GM18498 (cell line): ENCODE measurements around the gene GTF2IRD1.
"Not testable (repeated sequence)": the region's sequence is repeated elsewhere in the genome, so short reads cannot be mapped to it uniquely, and the experiment has no call there.

Experiments used
- ATAC-seq: cut with Tn5 transposase; IDR thresholded peaks from one replicate; pipeline ENCODE4 v1.9.1; 2021; ENCODE audit warnings: mild to moderate bottlenecking, moderate library complexity; ENCODE audit not compliant: unreplicated experiment

The GTF2IRD1 gene

GRCh38 chr7:74507538-74508319 is 54.0 kb downstream of the GTF2IRD1 start:
- ATAC-seq = no peak

DNA sequence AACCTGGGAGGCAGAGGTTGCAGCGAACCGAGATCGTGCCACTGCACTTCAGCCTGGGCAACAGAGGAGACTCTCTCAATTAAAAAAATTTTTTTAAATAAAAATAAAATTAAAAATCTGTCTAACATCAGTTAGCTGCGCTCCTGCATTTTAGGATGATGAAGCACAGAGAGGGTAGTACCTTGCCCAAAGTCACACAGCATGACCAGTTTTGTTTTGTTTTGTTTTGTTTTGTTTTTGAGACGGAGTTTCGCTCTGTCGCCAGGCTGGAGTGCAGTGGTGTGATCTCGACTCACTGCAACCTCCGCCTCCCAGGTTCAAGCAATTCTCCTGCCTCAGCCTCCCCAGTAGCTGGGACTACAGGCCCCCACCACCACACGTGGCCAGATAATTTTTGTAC is 55.7 kb downstream of the GTF2IRD1 start:
- not testable (repeated sequence) for ATAC-seq

DNA sequence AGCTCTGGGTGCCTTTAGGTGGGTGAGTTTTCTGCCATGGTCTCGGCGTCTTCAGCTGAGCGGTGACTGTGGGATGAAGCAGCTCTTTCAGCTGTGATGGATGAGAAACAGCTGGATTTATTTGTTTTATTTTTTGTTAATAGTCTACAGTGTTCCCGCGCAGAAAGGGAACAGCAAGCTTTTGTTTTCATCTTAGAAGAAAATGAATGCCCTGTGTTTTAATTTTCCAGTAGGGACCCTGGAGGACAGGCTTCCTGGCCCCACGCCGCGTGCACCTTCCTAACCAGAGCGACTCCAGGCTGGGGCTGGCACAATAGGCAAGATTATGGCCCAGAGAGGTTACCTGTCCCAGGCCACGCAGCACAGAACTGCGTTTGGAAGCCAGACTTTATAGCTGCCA is 57.6 kb downstream of the GTF2IRD1 start:
- ATAC-seq = no peak

DNA sequence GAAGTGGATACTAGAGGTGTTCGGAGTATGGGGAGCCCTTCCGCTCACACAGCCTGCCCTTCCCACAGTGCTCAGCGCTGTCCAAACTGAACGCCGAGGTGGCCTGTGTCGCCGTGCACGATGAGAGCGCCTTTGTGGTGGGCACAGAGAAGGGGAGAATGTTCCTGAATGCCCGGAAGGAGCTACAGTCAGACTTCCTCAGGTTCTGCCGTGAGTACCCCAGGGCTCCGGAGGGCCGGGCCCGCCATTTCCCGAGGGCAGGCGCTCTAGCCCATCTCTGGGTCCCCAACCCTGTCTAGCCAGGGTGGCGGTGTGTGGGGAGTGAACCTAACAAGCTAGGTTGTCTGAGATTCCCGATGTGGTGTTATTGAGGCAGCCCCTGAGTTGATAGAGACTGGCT is 59.1 kb downstream of the GTF2IRD1 start:
- no peak for ATAC-seq

DNA sequence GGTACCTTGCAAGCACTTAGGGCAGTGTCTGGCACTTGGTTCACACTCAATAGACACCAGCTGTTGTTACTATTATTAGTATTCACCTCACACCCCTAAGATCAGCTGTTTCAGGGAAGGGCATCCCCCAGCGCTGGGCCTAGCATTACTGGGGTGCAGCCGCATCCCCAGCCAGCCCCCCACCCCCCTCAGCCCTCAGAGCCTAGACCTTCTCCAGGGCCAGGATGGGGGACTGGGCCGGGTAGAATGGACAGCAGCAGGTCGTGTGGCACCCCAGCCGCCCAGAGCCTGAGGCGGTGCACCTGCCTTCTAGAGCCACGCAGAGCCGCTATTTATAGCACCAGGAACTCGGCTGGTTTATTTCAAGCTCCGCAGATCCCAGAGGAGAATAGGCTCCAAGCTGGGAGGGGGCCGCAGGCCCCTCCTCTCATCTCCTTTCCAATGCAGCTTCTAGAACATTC is 60.5 kb downstream of the GTF2IRD1 start:
- ATAC-seq = no peak

DNA sequence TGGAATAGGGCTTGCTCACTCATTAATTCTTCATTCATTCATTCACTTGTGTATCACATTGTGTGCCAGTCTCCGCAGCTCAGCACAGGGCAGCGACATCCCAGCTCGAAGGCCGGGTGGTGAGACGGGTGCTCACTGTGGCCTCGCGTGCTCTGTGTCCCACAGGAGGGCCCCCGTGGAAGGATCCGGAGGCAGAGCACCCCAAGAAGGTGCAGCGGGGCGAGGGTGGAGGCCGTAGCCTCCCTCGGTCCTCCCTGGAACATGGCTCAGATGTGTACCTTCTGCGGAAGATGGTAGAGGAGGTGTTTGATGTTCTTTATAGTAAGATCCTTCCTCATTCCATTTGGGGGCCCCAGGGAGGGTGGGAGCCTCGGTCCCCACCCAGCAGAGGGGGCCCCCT is 61.6 kb downstream of the GTF2IRD1 start:
- no peak for ATAC-seq

GRCh38 chr7:74516214-74516613 is 62.5 kb downstream of the GTF2IRD1 start:
- no peak for ATAC-seq

DNA sequence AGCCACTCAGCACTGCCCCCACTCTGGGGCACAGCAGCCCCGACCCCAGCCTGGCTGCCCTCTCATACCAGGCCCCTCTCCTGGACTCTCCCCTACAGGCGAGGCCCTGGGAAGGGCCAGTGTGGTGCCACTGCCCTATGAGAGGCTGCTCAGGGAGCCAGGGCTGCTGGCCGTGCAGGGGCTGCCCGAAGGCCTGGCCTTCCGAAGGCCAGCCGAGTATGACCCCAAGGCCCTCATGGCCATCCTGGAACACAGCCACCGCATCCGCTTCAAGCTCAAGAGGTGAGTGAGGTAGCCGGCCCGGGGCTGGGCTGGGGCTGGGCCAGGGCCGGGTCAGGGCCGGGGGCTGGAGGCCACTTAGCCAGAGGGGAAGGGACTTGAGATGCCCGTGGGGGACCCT is 64.3 kb downstream of the GTF2IRD1 start:
- ATAC-seq = no peak

- no peak for ATAC-seq
Observed at GRCh38 chr7:74518654-74519053, 64.9 kb downstream of the GTF2IRD1 start.

DNA sequence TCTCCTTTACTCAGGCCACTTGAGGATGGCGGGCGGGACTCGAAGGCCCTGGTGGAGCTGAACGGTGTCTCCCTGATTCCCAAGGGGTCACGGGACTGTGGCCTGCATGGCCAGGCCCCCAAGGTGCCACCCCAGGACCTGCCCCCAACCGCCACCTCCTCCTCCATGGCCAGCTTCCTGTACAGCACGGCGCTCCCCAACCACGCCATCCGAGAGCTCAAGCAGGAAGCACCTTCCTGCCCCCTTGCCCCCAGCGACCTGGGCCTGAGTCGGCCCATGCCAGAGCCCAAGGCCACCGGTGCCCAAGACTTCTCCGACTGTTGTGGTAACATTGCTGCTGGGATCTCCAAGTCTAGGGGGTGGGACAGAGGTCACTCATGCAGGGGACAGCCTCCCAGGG is 65.7 kb downstream of the GTF2IRD1 start:
- ATAC-seq = no peak

DNA sequence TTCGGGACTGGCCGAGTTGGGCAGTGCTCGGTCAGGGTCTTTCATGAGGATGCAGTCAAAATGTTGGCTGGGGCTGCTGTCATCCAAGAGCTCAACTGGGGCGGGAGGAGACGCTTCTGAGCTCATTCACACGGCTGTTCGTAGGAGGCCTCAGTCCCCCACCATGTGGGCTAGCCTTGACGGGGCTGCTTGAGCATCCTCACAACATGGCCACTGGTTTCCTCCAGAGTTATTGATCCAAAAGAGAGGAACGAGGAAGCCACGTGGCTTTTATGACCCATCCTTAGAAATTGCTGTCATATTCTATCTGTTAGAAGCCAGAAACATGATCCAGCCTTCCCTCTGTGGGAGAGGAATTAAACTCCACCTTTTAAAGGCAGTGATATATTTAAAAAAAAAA is 68.1 kb downstream of the GTF2IRD1 start:
- ATAC-seq = no peak

- ATAC-seq = no peak
Observed at GRCh38 chr7:74522281-74522905, 68.7 kb downstream of the GTF2IRD1 start.

GRCh38 chr7:74523015-74523414 is 69.3 kb downstream of the GTF2IRD1 start:
- no peak for ATAC-seq

GRCh38 chr7:74525140-74525539 is 71.4 kb downstream of the GTF2IRD1 start:
- no peak for ATAC-seq

DNA sequence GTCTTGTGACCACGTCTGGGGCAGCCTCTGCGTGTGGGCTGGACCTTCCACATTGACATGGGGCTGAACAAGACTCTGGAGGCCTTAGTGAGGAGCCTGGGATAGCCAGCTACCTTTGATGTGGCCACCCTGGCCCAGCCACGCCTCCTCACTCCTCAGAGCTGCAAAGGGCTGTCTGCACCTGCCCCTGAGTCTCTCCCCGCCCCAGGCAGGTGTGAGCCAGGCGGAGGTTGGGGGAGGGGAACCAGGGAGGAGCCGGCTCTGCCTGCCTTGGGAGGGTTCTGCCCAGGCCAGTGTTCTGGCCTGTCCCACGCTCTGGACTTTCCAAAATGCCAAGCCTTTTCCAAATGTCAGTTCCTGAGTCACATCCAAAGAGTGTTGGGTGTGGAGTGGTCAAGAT is 72.2 kb downstream of the GTF2IRD1 start:
- no peak for ATAC-seq

- ATAC-seq = no peak
Observed at GRCh38 chr7:74526780-74527179, 73.1 kb downstream of the GTF2IRD1 start.

DNA sequence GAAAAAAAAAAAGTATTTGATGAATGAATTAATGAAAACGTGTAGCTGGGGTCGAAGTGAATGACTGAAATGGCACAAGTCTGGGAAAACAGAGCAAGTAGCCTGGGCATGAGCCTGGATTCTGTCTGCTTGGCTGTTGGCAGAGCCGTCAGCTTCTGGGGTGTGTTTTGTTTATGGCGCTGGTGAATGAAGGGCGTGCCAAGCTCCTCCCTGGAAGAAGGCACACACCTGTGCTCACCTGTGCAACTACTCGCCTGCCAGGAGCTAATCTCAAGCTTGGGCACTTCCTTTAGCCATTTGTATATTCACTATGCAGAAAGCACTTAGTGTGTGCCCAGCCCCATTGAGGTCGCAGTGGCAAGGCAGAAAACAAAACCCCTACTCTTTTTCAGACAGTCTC is 74.1 kb downstream of the GTF2IRD1 start:
- ATAC-seq = no peak

DNA sequence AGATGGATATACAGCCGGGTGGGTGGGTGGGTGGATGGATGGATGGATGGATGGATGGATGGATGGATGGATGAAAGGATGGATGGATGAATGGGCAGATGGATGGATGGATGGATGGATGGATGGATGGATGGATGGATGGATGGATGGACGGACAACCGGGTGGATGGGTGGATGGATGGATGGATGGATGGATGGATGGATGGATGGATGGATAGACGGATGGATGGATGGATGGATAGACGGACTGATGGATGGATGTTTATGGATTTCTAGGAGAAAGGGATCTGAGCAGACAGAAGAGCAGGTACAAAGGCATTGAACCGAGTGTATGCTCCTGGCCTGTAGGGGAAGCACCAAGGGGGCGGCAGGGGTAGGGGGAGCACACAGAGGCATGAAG is 75.1 kb downstream of the GTF2IRD1 start:
- not testable (repeated sequence) for ATAC-seq

DNA sequence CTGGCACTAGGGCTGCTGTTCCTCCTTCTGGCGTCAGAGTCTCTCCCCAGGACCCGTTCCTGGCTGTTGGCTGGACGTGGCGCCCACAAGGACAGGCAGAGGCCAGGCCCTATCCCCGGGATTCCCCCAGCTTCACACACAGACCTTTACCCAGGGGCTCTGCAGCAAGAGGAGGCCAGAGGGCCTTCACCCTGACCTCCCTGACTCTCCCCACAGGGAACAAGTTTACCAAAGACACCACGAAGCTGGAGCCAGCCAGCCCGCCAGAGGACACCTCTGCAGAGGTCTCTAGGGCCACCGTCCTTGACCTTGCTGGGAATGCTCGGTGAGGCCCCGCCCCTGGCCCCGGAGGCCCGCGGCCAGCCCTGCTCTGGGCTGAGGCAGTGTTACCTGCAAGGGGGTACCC is 82.2 kb downstream of the GTF2IRD1 start:
- no peak for ATAC-seq

DNA sequence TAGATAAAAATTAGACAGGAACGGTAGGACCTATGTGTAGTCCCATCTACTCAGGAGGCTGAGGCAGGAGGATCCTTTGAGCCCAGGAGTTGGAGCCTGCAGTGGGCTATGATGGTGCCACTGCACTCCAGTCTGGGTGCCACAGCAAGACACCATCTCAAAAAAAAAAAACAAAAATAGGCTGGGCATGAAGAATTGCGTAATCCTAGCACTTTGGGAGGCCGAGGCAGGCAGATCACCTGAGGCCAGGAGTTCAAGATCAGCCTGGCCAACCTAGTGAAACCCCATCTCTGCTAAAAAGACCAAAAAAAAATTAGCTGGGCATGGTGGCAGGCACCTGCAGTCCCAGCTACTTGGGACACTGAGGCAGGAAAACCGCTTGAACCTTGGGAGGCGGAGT is 88.2 kb downstream of the GTF2IRD1 start:
- not testable (repeated sequence) for ATAC-seq

DNA sequence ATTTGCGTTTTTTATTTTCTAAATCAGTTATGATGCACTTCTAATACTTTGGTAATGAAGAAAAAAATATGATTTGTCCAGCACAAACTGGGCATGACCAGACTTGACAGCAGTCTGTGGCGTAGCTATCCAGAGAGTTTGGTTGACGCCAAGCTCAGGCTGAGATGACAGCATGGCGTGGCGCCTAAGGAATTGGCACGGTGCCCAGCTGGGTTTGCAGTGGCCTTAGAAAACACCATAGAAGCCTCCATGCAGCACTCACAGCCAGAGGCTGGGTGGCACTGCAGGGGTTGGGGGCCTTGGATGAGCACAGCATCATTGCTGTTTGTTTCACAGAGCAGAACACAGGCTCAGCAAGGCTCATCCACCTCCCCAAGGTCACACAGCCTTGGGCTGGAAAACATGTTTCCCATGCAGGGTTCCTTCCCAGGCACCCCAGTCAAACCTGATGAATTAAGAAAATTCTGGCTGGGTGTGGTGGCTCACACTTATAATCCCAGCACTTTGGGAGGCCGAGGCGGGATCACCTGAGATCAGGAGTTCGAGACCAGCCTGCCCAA is 88.9 kb downstream of the GTF2IRD1 start:
- ATAC-seq = no peak
